Stimulated activated naive CD8-positive, alpha-beta T cell treated with anti-CD3 and anti-CD28 coated beads, Interleukin-15, Interleukin-2, amounts not matched to agents 100 ng/mL and 50 ng/mL, for 24 hours (primary cell): ENCODE data around the gene MYO3A.
"Not testable (repeated sequence)": the region's sequence is repeated elsewhere in the genome, so short reads cannot be mapped to it uniquely, and the experiment has no call there.

Experiments used
- H3K27ac Mint-ChIP-seq: one replicate; pipeline ENCODE4 v1.8.0; 2021; ENCODE audit warnings: mild to moderate bottlenecking, mixed read lengths
- H3K27me3 Mint-ChIP-seq: one replicate; pipeline ENCODE4 v1.8.0; 2021; ENCODE audit warnings: mixed read lengths
- H3K36me3 Mint-ChIP-seq: one replicate; pipeline ENCODE4 v1.8.0; 2021; ENCODE audit warnings: low read depth, mixed read lengths
- H3K4me1 Mint-ChIP-seq: one replicate; pipeline ENCODE4 v1.8.0; 2021; ENCODE audit warnings: low read depth, mixed read lengths
- H3K4me3 Mint-ChIP-seq: one replicate; pipeline ENCODE4 v1.8.0; 2021; ENCODE audit warnings: mild to moderate bottlenecking, mixed read lengths
- H3K9me3 Mint-ChIP-seq: one replicate; pipeline ENCODE4 v1.8.0; 2021; ENCODE audit warnings: mixed read lengths

The MYO3A gene

GRCh38 chr10:26090762-26091161, 156.7 kb downstream of the MYO3A start:
- Mint-ChIP-seq H3K4me3 (no peak overlapping the region), H3K27me3 (peaks cover 18% of the 10 kb centered on the region), H3K4me1 (no peaks in the 10 kb centered on the region), H3K27ac (no peak overlapping the region), H3K9me3 (no peaks in the 10 kb centered on the region), H3K36me3 (no peaks in the 10 kb centered on the region)

- Mint-ChIP-seq H3K36me3 (no peaks in the 10 kb centered on the region), H3K4me1 (no peaks in the 10 kb centered on the region), H3K4me3 (no peak overlapping the region), H3K27ac (no peak overlapping the region), H3K27me3 (no peaks in the 10 kb centered on the region), H3K9me3 (no peaks in the 10 kb centered on the region)
These were observed 159.2 kb downstream of the MYO3A start for GRCh38 chr10:26093229-26093628.

DNA sequence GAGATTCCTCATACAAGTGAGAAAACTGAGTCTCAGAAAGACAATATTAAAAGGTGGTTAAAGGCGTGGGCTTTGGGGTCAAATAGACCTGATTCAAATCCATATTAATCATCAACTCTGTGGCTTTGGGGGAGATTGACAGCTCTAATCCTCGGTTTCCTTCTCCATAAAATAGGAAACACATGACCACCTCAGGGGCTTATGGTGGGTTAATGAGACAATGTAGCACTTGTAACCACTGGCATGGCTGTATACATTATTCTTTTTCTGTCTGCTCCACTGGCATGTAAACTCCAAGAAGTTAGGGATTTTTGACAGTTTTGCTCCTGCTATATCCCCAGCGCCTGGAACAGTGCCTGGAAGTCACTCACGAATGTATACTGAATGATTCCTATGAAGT, 161.8 kb downstream of the MYO3A start:
- Mint-ChIP-seq H3K27ac (no peak overlapping the region), H3K4me3 (no peak overlapping the region), H3K9me3 (no peaks in the 10 kb centered on the region), H3K27me3 (no peaks in the 10 kb centered on the region), H3K36me3 (no peaks in the 10 kb centered on the region), H3K4me1 (no peaks in the 10 kb centered on the region)

- H3K27ac Mint-ChIP-seq, H3K36me3 Mint-ChIP-seq, H3K27me3 Mint-ChIP-seq, H3K9me3 Mint-ChIP-seq, H3K4me1 Mint-ChIP-seq, H3K4me3 Mint-ChIP-seq: not testable (repeated sequence)
These were observed 163.5 kb downstream of the MYO3A start for GRCh38 chr10:26097549-26097948.

DNA sequence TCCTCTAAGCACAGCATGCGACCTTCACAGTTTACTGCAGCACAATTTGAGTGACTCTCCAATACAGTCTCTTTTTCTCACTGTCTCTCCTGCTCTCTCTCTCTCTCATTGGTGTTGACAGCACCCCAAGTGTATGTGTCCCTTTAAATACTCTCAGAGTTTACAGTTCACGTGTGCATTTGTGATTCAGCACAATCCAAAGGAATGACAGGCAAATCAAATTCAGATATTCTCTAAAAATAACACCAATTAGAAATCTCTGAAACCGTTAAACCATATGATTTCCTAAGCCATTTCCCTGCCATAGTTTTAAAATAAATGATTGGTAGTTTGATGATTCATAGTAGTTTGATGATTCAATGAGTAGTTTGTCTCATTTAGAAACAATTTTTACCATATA, 178.5 kb downstream of the MYO3A start:
- Mint-ChIP-seq H3K36me3 (no peaks in the 10 kb centered on the region), H3K4me1 (no peaks in the 10 kb centered on the region), H3K27ac (no peak overlapping the region), H3K4me3 (no peak overlapping the region), H3K27me3 (peaks cover 4% of the 10 kb centered on the region), H3K9me3 (no peaks in the 10 kb centered on the region)

- peaks cover 11% of the 10 kb centered on the region for H3K9me3 Mint-ChIP-seq
- H3K27me3 Mint-ChIP-seq, result peaks cover 3% of the 10 kb centered on the region
- no peaks in the 10 kb centered on the region for H3K4me1 Mint-ChIP-seq
- H3K27ac Mint-ChIP-seq, result no peak overlapping the region
- no peaks in the 10 kb centered on the region for H3K36me3 Mint-ChIP-seq
- H3K4me3 Mint-ChIP-seq, result no peak overlapping the region
These were observed 204.6 kb downstream of the MYO3A start for GRCh38 chr10:26138613-26139012.

DNA sequence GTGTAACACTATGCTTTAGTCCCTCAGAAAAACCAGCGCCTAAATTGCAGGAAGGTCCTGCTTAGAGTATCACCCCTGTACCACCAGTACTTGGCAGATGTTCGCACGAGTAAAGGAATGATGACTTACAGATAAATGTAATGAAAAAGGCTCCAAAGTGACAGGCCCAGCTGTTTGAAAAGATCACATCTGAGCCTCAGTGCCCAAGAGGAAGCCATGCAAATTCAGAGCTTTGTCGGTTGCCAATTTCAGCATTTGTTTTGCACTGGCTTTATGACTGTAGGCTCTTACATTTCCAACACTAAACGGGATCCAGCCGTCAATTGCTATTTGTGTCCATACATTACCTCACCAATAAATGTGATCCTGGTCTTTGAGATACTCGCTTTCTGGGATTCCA, 222.0 kb downstream of the MYO3A start:
- Mint-ChIP-seq H3K9me3 (no peaks in the 10 kb centered on the region), H3K36me3 (no peaks in the 10 kb centered on the region), H3K27me3 (peaks cover 22% of the 10 kb centered on the region), H3K27ac (no peak overlapping the region), H3K4me1 (no peaks in the 10 kb centered on the region), H3K4me3 (no peak overlapping the region)

DNA sequence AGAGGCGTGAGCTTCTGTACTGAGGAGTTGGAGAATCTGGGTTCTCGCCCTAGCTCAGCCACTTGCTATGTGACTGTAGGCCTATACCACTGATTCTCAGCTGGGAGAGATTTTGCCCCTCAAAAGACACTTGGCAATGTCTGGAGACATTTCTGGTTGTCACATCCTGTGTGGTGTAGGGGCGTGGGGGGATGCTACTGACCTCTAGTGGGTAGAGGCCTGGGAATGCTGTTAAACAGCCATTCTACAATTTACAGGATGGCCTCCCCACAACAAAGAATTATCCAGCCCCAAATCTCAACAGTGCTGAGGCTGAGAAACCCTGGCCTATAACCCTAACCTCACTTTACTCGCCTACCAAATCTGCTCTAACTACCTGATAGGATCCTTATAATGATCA, 223.7 kb downstream of the MYO3A start:
- Mint-ChIP-seq H3K36me3 (no peaks in the 10 kb centered on the region), H3K27ac (no peak overlapping the region), H3K4me1 (no peaks in the 10 kb centered on the region), H3K9me3 (no peaks in the 10 kb centered on the region), H3K27me3 (peaks cover 16% of the 10 kb centered on the region), H3K4me3 (no peak overlapping the region)

DNA sequence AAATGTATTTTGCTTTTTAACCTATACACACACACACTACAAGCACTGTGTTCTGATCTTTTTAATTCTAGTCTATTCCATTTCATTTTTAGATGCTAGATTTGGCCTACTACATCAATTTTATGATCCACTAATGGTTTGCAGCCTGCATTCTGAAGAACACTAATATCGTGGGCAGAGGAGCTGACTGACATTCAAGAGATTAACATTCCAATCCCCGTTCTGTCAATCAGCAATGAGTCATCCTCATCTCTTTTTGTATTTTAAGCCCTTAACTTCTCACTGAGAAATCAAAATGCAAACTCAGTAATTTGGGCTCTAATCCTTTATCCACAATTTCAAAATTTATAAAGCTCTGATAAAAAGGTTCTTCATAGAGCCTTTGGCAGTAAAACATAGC, 235.4 kb downstream of the MYO3A start:
- H3K27me3 Mint-ChIP-seq, result peaks cover 19% of the 10 kb centered on the region
- H3K4me3 Mint-ChIP-seq, result no peak overlapping the region
- no peaks in the 10 kb centered on the region for H3K9me3 Mint-ChIP-seq
- H3K27ac Mint-ChIP-seq, result no peak overlapping the region
- no peaks in the 10 kb centered on the region for H3K36me3 Mint-ChIP-seq
- H3K4me1 Mint-ChIP-seq, result no peaks in the 10 kb centered on the region

- Mint-ChIP-seq H3K4me3 (no peak overlapping the region), H3K4me1 (no peaks in the 10 kb centered on the region), H3K27ac (no peak overlapping the region), H3K9me3 (no peaks in the 10 kb centered on the region), H3K27me3 (peaks cover 20% of the 10 kb centered on the region), H3K36me3 (no peaks in the 10 kb centered on the region)
These were observed 238.1 kb downstream of the MYO3A start for GRCh38 chr10:26172131-26172530.

- no peak overlapping the region for H3K27ac Mint-ChIP-seq
- H3K4me3 Mint-ChIP-seq, result no peak overlapping the region
- H3K27me3 Mint-ChIP-seq, result peaks cover 20% of the 10 kb centered on the region
- H3K36me3 Mint-ChIP-seq, result no peaks in the 10 kb centered on the region
- no peaks in the 10 kb centered on the region for H3K4me1 Mint-ChIP-seq
- no peaks in the 10 kb centered on the region for H3K9me3 Mint-ChIP-seq
These were observed 239.8 kb downstream of the MYO3A start for GRCh38 chr10:26173837-26174236.

- Mint-ChIP-seq H3K27ac (no peak overlapping the region), H3K9me3 (no peaks in the 10 kb centered on the region), H3K4me3 (no peak overlapping the region), H3K27me3 (peaks cover 12% of the 10 kb centered on the region), H3K4me1 (no peaks in the 10 kb centered on the region), H3K36me3 (no peaks in the 10 kb centered on the region)
These were observed 243.3 kb downstream of the MYO3A start for GRCh38 chr10:26177341-26177740.

GRCh38 chr10:26194275-26194674, 260.2 kb downstream of the MYO3A start:
- peaks cover 3% of the 10 kb centered on the region for H3K27me3 Mint-ChIP-seq
- H3K27ac Mint-ChIP-seq, result no peak overlapping the region
- no peaks in the 10 kb centered on the region for H3K36me3 Mint-ChIP-seq
- no peak overlapping the region for H3K4me3 Mint-ChIP-seq
- no peaks in the 10 kb centered on the region for H3K4me1 Mint-ChIP-seq
- H3K9me3 Mint-ChIP-seq, result no peaks in the 10 kb centered on the region

DNA sequence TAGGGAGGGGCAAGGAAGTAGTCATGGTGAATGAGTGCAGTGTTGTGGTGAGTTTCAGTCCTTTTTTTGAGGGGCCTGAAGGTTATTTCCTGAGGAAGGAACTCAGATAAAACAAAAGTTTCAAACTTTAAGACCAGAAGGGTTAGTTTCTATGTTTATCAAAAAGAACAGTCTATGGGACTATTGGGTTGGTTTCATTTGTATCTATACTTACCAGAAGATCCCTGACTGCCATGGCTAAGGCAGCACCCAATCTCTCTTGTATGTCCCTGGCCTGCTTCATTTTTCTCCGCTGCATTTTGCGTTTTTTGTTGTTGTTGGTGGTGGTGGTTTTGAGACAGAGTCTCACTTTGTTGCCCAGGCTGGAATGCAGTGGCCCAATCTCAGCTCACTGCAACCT, 263.2 kb downstream of the MYO3A start:
- Mint-ChIP-seq H3K27ac (no peak overlapping the region), H3K36me3 (no peaks in the 10 kb centered on the region), H3K27me3 (peaks cover 7% of the 10 kb centered on the region), H3K9me3 (no peaks in the 10 kb centered on the region), H3K4me1 (no peaks in the 10 kb centered on the region), H3K4me3 (no peak overlapping the region)

DNA sequence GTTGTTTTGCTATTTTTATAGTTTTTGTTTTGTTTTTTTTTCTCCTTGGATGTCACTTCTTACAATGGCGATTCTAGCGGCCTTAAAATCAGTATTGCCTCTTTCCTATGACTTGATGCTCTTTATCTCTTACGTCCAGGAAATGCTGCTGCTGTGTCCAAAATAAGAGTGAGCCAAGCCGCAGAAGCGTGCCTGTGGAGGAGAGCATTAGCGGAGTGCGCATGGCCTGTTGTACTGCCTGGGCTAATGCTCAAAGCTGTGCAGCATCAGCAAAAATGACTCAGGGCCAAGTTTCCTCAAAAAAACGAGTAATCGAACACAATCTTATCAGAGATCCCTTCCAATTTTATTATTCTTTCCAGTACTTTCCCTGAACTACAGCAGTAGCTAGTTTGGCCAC, 264.1 kb downstream of the MYO3A start:
- H3K9me3 Mint-ChIP-seq, result no peaks in the 10 kb centered on the region
- H3K36me3 Mint-ChIP-seq, result no peaks in the 10 kb centered on the region
- H3K27me3 Mint-ChIP-seq, result peaks cover 7% of the 10 kb centered on the region
- H3K27ac Mint-ChIP-seq, result no peak overlapping the region
- H3K4me3 Mint-ChIP-seq, result no peak overlapping the region
- H3K4me1 Mint-ChIP-seq, result no peaks in the 10 kb centered on the region

GRCh38 chr10:26199841-26200240, 265.8 kb downstream of the MYO3A start:
- Mint-ChIP-seq H3K9me3 (no peaks in the 10 kb centered on the region), H3K4me3 (no peak overlapping the region), H3K36me3 (no peaks in the 10 kb centered on the region), H3K27me3 (peaks cover 15% of the 10 kb centered on the region), H3K27ac (no peak overlapping the region), H3K4me1 (no peaks in the 10 kb centered on the region)

DNA sequence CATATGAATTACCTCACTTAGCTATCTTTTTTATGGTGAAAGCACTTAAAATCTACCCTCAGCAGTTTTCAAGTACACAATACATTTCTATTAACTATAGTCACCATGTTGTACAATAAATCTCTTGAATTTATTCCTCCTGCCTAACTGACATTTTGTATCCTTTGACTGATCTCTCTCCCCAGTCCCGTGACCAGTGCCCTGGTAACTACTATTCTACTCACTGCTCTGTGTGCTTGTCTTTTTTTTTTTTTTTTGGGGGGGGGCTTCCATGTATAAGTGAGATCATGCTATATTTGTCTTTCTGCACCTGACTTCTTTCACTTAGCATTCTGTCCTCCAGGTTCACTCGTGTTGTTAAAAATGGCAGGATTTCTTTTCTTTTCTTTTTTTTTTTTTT, 271.2 kb downstream of the MYO3A start:
- H3K4me3 Mint-ChIP-seq, result no peak overlapping the region
- no peaks in the 10 kb centered on the region for H3K9me3 Mint-ChIP-seq
- peaks cover 15% of the 10 kb centered on the region for H3K27me3 Mint-ChIP-seq
- H3K36me3 Mint-ChIP-seq, result no peaks in the 10 kb centered on the region
- H3K4me1 Mint-ChIP-seq, result no peaks in the 10 kb centered on the region
- no peak overlapping the region for H3K27ac Mint-ChIP-seq
